SIG-M5 treated with dmso at 0.1 percent for 504 hours (cell line): ENCODE results near the gene CACNA1A.
"Not testable (repeated sequence)": the region's sequence is repeated elsewhere in the genome, so short reads cannot be mapped to it uniquely, and the experiment has no call there.

Experiments
- DNase-seq: peaks from one replicate; lab custom pipeline; 2025; ENCODE audit not compliant: unreplicated experiment; lab: John Stamatoyannopoulos, UW

CACNA1A gene

DNA sequence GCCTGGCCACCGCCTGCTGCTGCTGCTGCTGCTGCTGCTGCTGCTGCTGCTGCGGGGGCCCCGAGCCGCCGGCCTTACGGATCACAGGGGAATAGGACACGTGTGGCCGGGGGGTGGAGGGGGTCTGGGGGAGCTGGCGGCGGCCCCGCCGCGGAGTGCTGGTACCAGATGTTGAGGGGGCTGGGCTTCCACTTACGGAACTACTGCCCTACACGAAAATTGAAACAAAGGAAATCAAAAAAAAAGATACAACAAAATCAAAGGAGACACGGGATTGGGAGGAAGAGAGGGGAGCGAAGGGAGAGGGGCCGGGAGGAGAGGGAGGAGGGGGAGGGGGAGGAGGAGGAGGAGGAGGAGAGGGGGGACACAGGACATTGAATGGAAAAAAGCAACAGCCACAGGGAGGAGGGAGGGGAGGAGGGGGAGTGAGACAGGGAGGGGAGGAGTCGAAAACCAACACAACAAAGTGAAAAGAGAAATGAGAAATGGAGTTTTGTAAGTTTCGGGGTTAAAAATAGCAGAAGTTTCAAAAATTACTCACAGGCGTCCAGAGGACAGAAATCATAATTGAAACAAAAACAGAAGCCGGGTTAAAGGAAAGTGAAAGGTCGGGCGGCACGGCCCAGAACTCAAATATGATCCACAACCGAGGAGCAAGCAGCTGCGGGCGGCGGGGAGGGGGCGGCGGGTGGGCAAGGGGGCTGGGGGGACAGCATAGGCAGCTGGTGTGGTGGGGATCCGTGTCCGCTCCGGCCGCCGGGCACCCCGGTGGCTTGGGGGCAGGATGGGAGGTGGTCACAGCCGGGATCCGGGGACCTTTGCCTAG is 298.2 kb downstream of the CACNA1A start:
- peak; percentile 92 for DNase-seq

DNA sequence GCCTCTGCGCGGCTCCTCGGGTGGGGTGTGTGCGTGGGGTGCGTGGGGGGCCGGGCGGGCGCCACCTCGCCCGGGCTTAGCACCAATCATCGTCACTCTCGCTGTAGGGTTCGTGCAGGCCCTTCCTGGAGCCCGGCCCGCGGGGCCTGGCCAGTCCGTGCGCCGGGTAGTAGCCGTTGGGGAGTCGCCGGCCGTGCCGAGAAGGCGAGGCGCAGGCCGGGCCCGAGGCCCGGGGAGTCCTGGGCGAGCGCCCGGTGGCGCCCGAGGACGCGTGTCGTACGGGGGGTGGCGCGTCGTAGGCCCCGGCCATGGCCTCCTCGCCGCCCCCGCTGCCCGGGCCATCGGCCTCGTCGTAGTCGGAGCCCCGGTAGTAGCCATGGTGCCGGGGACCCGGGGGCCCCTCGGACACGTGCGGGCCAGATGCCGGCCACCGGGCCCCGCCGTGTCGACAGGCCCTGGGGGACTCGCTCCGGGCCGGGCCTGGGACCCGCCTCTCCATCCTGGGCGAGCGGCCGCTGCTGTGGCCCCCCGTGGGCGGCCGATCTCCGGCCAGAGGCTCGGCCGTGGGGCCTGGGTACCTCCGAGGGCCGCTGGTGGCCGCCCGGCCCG is 298.9 kb downstream of the CACNA1A start:
- DNase-seq: no peak

DNA sequence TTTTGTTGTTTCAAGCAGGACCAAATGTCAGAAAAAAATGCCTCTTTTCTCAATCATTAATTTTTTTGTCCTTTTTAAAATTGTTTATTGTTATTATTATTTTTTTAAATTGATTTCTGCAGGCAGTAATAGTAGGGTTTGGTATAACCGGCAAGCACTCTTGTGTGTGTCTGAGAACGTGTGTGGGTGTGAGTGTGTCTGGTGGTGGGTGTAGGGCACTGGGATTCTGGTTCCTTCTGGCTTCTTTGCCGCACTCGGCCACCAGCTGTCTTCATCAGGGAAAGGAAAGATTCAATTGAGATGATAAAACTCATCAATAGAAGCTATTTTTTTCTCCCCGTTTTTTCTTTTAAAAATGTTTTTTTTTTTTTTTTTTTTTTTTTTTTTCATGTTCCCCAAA is 299.7 kb downstream of the CACNA1A start:
- no peak for DNase-seq

DNA sequence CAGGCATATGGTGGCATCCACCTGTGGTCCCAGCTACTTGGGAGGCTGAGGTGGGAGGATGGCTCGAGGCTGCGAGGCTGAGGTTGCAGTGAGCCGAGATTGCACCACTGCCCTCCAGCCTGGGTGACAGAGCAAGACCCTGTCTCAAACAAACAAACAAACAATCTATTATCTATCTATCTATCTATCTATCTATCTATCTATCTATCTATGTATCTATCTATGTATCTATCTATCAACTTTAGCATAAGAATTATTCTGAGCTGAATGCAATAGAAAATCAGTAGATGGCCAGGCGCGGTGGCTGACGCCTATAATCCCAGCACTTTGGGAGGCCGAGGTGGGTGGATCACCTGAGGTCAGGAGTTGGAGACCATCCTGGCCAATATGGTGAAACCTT is 304.2 kb downstream of the CACNA1A start:
- not testable (repeated sequence) for DNase-seq

DNA sequence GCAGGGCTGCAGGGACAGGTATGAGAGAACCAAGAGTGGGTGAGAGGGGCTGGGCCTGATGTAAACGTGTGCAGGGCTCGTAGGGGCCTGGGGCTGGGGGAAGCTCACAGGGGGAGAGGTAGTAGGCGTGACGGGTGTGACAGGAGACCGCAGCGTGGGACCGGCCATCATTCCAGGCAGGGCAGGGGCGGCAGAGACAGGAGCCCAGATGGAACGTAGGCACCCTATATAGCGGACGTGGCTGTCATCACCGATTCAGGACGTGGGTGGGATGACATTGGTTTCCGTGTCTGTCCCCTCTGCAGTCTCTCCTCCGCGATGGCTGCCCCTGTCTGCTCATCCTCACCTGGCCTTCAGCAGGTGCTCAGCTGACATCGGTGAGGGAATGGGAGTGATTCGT is 307.6 kb downstream of the CACNA1A start:
- DNase-seq: no peak

DNA sequence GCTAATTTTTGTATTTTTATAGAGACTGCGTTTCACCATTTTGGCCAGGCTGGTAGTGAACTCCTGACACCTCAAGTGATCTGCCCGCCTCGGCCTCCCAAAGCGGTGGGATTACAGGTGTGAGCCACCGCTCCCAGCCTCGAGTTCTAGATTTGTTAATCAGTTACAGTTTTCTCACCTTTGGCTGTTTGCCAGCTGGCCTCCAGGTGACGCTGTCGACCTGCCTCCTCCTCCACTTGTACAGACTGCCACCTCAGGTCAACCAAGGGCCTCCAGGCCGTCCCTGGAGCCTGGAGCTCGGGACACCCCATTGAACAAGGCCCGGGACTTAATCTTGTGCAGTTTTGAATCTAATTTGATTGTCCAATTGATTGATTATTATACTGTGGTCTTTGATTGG is 310.6 kb downstream of the CACNA1A start:
- DNase-seq: no peak

DNA sequence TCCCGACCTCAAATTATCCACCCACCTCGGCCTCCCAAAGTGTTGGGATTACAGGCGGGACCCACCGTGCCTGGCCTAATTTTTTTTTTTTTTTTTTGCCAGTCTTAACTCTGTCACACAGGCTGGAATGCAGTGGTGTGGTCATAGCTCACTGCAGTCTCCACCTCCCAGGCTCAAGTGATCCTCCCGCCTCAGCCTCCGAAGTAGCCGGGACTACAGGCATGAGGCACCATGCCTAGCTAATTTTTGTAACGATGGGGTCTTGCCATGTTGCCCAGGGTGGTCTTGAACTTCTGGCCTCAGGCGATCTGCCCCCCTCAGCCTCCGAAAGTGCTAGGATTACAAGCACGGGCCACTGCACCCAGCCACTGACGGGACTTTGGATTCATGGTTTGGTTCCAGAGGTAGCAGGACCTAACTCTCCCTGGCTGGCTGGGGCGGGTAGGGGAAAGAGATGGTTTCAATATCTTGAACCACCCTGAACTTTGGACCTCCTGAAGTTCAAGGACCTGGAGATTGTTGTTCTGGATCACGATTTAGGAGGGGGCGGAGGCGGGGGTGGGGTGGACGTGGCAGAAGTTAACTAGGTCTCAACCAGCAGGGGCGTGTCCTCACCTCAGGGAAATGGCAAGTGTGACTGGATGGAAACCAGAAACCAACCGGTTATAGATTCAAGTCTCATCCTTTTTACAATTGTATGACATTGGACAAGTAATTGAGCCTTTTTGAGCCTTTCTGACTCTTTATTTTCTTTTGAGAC is 315.3 kb downstream of the CACNA1A start:
- no peak for DNase-seq

DNA sequence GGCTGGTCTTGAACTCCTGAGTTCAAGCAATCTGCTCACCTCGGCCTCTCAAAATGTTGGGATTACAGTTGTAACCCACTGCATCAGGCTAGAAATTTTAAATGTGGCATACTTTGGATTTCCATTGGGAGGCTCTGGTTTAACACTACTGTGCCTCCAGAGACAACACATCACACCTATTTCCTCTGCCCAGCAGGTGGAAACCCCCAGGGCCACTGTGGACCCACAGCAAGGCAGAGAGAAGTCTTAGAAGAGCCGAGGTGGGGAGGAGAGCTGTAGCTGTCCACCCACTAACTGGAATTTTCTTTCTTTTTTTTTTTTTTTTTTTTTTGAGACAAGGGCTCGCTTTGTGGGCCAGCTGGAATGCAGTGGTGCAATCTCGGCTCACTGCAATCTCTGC is 316.7 kb downstream of the CACNA1A start:
- no peak for DNase-seq

DNA sequence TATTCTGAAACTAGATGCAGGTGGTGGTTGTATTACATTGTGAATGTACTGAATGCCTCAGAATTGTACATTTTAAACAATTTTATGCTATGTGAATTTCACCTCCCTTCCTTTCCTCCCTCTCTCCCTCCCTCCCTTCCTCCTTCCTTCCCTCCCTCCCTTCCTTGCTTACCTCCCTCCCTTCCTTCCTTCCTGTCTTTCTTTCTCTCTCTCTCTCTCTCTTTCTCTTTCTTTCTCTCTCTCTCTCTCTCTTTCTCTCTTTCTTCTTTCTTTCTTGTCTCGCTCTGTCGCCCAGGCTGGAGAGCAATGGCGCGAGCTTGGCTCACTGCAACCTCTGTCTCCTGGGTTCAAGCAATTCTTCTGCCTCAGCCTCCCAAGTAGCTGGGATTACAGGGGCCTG is 318.9 kb downstream of the CACNA1A start:
- no peak for DNase-seq

DNA sequence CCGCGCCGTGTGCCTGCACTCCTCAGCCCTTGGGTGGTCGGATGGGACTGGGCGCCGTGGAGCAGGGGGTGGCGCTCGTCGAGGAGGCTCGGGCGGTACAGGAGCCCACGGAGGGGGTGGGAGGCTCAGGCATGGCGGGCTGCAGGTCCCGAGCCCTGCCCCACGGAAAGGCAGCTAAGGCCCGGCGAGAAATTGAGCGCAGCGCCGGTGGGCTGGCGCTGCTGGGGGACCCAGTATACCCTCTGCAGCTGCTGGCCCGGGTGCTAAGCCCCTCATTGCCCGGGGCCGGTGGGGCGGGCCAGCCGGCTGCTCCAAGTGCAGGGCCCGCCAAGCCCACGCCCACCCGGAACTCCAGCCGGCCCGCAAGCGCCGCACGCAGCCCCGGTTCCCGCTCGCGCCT is 319.6 kb downstream of the CACNA1A start:
- not testable (repeated sequence) for DNase-seq

DNA sequence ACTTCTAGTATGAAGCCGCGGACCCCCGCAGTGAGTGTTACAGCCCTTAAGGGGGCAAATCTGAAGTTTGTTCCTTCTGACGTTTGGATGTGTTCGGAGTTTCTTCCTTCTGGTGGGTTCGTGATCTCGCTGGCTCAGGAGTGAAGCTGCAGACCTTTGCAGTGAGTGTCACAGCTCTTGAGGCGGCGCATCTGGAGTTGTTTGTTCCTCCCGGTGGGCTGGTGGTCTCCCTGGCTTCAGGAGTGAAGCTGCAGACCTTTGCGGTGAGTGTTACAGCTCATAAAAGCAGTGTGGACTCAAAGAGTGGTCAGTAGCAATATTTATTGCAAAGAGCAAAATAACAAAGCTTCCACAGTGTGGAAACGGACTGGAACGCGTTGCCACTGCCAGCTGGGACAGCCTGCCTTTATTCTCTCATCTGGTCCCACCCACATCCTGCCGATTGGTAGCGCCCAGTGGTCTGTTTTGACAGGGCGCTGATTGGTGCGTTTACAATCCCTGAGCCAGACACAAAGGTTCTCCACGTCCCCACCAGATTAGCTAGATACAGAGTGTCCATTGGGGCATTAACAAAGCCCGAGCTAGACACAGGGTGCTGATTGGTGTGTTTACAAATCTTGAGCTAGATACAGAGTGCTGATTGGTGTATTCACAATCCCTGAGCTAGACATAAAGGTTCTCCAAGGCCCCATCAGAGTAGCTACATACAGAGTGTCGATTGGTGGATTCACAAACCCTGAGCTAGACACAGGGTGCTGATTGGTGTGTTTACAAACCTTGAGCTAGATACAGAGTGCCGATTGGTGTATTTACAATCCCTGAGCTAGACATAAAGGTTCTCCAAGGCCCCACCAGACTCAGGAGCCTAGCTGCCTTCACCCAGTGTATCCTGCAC is 320.3 kb downstream of the CACNA1A start:
- not testable (repeated sequence) for DNase-seq

DNA sequence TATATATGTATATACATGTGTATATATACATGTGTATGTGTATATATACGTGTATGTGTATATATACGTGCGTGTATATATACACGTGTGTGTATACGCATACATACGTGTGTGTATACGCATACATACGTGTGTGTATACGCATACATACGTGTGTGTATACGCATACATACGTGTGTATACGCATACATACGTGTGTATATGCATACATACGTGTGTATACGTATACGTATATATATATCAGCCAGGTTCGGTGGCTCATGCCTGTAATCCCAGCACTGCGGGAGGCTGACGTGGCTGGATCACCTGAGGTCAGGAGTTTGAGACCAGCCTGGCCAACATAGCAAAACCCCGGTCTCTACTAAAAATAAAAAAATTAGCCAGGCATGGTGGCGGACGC is 321.4 kb downstream of the CACNA1A start:
- not testable (repeated sequence) for DNase-seq

DNA sequence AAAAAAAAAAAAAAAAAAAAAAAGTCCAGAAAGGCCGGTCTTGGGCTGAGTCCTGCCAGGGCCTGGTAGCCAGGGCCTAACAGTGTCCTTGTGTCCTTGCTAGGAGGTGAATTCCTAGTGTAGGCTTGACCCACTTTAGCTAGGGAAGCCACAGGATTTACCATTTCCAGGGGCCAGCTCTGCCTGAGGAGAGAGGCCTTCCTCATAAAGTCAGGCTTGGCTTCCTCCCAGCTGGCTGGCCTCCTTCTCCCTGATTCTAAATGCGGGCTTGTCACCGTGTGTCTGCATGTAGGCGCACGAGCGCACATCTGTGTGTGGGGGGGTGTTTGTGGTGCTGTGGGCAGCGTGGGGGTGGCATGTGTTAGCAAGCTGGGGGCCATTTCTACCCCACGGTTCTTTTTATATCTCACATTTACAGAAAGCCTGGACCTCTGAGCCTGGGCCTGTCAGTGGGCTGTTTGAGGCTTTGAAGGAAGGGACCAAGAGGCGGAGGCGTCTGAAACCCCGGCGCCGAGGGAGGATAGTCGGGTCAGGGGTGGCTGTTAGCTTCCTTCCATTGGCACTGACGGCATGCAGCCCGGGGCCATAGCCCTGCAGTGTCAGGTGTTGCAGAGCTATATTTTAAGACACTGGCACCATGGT is 324.4 kb downstream of the CACNA1A start:
- DNase-seq: no peak

DNA sequence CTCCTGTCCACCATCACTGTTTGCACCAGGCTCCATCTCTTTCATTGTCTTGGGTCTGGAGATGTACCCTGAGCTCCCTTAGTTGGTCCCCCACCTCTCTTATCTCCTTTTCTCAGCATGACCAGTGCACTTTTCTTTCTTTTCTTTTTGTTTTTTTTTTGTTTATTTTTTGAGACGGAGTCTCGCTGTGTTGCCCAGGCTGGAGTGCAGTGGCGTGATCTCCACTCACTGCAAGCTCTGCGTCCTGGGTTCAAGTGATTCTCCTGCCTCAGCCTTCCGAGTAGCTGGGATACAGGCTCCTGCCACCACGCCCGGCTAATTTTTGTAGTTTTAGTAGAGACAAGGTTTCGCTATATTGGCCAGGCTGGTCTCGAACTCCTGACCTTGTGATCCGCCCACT is 328.0 kb downstream of the CACNA1A start:
- not testable (repeated sequence) for DNase-seq

DNA sequence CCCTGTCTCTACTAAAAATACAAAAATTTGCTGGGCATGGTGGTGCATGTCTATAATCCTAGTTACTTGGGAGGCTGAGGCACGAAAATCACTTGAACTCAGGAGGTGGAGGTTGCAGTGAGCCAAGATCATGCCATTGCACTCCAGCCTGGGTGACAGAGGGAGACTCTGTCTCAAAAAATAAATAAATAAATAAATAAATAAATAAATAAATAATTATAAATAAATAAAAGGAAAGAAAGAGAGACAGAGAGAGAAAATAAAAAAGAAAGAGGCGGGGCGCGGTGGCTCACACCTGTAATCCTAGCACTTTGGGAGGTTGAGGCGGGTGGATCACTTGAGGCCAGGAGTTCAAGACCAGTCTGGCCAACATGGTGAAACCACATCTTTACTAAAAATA is 328.7 kb downstream of the CACNA1A start:
- DNase-seq: not testable (repeated sequence)

DNA sequence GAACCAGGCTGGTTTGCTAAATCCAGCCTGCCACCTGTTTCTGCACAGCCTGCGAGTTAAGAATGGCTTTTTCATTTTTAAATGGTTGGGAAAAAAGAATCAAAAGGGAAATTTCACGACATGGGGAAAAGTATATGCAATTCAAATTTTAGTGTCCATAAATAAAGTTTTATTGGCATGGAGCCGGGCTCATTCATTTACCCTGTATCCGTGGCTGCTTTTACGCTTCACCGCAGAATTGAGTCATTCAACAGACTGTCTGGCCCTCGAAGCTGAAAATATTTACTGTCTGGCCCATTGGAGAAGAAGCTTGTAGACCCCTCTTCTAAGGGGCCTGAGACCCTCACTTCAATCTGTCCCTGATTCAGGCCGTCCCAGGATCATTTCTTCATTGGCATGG is 329.9 kb downstream of the CACNA1A start:
- no peak for DNase-seq

DNA sequence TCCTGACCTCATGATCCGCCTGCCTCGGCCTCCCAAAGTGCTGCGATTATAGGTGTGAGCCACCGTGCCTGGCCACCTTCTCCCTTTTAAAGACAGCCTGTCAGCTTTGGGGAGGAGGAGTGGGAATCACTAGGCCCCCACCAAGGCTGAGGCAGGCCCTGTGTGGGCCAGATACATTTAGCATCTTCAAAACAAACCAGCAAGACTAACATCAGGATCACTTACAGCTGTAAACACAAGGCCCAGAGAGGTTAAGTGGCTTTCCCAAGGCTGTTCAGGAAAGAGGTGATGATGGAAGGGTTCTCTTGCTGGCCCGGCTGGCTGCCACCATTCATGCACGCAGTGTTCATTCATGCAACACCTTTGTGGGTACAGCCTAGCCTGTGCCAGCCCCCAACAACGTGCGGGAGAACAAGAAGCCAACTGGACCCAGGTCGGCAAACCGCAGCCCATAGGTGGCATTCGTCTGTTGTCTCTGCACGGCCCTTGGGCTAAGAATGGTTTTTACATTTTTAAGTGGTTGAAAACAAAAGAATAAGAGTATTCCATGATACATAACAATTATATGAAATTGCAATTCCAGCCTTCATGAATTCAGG is 333.0 kb downstream of the CACNA1A start:
- DNase-seq: no peak

DNA sequence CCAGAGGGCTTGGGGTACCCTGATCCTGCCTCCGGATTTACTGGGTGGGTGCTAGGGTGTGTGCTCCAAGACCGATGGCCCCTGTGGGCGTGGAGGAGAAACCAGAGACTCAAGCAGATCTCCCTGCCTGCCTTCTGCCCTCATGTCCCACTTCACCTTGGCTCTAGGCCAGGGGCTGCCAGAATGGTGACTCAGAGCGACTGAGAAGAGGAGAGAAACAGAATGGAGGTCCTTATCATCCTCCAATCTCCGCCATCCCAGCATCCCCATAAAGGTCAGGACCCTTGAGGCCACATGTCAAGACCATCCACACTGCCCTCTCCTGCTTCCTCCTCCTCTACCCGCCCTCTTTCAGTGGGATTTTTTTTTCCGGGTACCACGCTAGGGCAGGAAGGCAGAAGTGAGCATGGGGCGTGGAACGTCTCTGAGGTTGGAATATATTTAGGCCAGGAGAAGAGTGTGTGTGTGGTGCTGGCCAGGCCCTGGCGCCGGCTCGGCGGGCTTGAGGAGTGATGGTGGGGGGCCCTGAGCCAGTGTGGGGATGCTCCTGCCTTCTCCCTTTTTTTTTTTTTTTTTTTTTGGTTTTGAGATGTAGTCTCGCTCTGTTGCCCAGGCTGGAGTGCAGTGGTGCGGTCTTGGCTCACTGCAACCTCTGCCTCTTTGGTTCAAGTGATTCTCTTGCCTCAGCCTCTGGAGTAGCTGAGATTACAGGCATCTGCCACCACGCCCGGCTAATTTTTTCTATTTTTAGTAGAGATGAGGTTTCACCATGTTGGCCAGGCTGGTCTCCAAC is 333.7 kb downstream of the CACNA1A start:
- DNase-seq: peak; percentile 32

DNA sequence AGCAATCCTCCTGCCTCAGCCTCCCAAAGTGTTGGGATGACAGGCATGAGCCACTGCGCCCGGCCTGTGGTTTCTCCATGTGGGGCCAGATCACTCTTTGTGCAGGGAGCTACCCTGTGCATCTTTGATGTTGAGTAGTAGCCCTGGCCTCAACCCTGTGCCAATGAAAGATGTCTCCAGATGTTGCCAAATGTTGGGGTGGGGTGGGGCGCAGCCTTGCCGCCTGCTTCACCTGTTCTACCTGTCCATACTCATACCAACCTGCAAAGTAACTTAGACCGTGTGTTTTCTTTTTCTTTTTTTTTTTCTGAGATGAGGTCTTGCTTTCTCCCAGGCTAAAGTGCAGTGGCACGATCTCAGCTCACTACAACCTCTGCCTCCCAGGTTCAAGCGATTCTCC is 335.1 kb downstream of the CACNA1A start:
- DNase-seq: no peak
